ENCODE data around the gene SLC25A14.
"Not testable (repeated sequence)": the region's sequence is repeated elsewhere in the genome, so short reads cannot be mapped to it uniquely, and the experiment has no call there.

SLC25A14 gene

GRCh38 chrX:130347321-130347720 lies 7.6 kb downstream of the SLC25A14 start:
- Histone ChIP-seq H3K9me3 (ENCODE audit: severe bottlenecking) (no peaks in the 10 kb centered on the region), H3K27me3 (ENCODE audit: insufficient read depth, low read depth, severe bottlenecking) (peaks cover 3% of the 10 kb centered on the region), H3K27ac (no peak overlapping the region)

GRCh38 chrX:130351567-130351966 lies 11.8 kb downstream of the SLC25A14 start:
- no peak for TF ChIP-seq CTCF (IDR thresholded peaks at IDR 0.05; ENCODE audit: low read depth, low read length)
- no peak for DNase-seq

More at GRCh38 chrX:130347321-130347720, 7.6 kb downstream of the SLC25A14 start:
- TF ChIP-seq CTCF (IDR thresholded peaks at IDR 0.05; ENCODE audit: low read depth, low read length) = no peak
- peaks cover 3% of the 10 kb centered on the region; the same call in 1 of the 2 replicates for H3K36me3 ChIP-seq
- no peak overlapping the region for H3K4me3 ChIP-seq (ENCODE audit: low read depth, low read length)
- DNase-seq = no peak

GRCh38 chrX:130352050-130352449 lies 12.3 kb downstream of the SLC25A14 start:
- not testable (repeated sequence) for H3K27me3 ChIP-seq (ENCODE audit: insufficient read depth, low read depth, severe bottlenecking); H3K27ac ChIP-seq; H3K36me3 ChIP-seq; DNase-seq; H3K4me3 ChIP-seq (ENCODE audit: low read depth, low read length); H3K9me3 ChIP-seq (ENCODE audit: severe bottlenecking)

More at GRCh38 chrX:130351567-130351966, 11.8 kb downstream of the SLC25A14 start:
- Histone ChIP-seq H3K36me3 (peaks cover 3% of the 10 kb centered on the region; the same call in 1 of the 2 replicates), H3K27me3 (ENCODE audit: insufficient read depth, low read depth, severe bottlenecking) (no peaks in the 10 kb centered on the region), H3K9me3 (ENCODE audit: severe bottlenecking) (no peaks in the 10 kb centered on the region), H3K27ac (no peak overlapping the region), H3K4me3 (ENCODE audit: low read depth, low read length) (no peak overlapping the region)

- Histone ChIP-seq H3K27ac (no peak overlapping the region), H3K27me3 (ENCODE audit: insufficient read depth, low read depth, severe bottlenecking) (peaks cover 2% of the 10 kb centered on the region), H3K9me3 (ENCODE audit: severe bottlenecking) (no peaks in the 10 kb centered on the region), H3K36me3 (no peaks in the 10 kb centered on the region), H3K4me3 (ENCODE audit: low read depth, low read length) (no peak overlapping the region)
- no peak for DNase-seq
- TF ChIP-seq CTCF (IDR thresholded peaks at IDR 0.05; ENCODE audit: low read depth, low read length) = no peak
Measured at GRCh38 chrX:130376077-130376476, 36.4 kb downstream of the SLC25A14 start.

- TF ChIP-seq CTCF (IDR thresholded peaks at IDR 0.05; ENCODE audit: low read depth, low read length) = no peak
- peaks cover 2% of the 10 kb centered on the region for H3K27me3 ChIP-seq (ENCODE audit: insufficient read depth, low read depth, severe bottlenecking)
- no peaks in the 10 kb centered on the region for H3K36me3 ChIP-seq
- peak; percentile 53 for DNase-seq
- H3K4me3 ChIP-seq (ENCODE audit: low read depth, low read length) = no peak overlapping the region
- H3K9me3 ChIP-seq (ENCODE audit: severe bottlenecking) = no peaks in the 10 kb centered on the region
- peak overlapping the region; percentile 62 for H3K27ac ChIP-seq
Measured at GRCh38 chrX:130378024-130378669, 38.4 kb downstream of the SLC25A14 start.

GRCh38 chrX:130385520-130385919 lies 45.8 kb downstream of the SLC25A14 start, which contains the start of gene GPR119:
Gene GPR119, minus strand, starts transcription at chrX:130385674. Its CDS starts 227 bp downstream, at chrX:130385447.
- no peak for TF ChIP-seq CTCF (IDR thresholded peaks at IDR 0.05; ENCODE audit: low read depth, low read length)
- DNase-seq = no peak
- no peaks in the 10 kb centered on the region for H3K9me3 ChIP-seq (ENCODE audit: severe bottlenecking)
- no peaks in the 10 kb centered on the region for H3K27me3 ChIP-seq (ENCODE audit: insufficient read depth, low read depth, severe bottlenecking)
- no peak within 1 kb of the TSS for H3K4me3 ChIP-seq (ENCODE audit: low read depth, low read length)
- H3K36me3 ChIP-seq = no peaks in the 10 kb centered on the region
- no peak within 1 kb of the TSS for H3K27ac ChIP-seq
